HG03045 (cell line): Measurements from ENCODE around the gene PSAP.

ENCODE experiments used
- ATAC-seq: cut with Tn5 transposase; IDR thresholded peaks from one replicate; pipeline ENCODE4 v1.9.1; 2021; ENCODE audit warnings: mild to moderate bottlenecking, moderate library complexity; ENCODE audit not compliant: unreplicated experiment

Gene PSAP

GRCh38 chr10:71811351-71811750 is 39.7 kb downstream of the PSAP start:
- no peak for ATAC-seq

DNA sequence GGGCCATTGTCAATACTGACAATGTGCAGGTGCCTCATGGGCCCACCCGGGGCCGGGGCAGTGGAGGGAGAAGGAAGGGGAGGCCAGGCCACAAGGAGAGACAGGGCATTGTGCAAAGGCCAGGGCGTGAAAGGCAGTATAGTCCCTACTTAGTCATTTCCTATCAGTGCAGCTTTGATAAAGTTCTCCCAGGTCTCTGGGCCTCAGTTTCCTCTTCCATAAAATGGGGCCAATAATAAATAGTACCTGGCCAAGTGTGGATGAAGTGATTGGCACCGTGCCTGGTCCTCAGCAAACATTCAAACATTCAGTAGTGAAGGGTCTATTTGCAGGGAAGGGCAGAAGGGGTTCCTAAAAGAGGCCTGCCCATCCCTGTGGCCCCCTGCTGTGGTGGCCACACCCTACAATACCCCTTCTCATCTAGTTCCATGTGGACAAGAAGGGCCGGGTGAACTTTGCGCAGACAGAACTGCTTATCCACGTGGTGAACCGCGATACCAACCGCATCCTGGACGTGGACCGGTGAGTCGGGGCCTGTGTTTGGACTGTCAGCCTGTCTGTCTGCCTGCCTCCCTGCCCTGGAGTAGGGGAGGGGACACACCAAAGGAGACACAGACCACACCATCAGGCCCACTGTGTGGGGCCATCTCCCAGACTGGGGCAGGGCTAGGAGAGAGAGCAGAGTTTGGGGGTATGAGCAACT is 40.9 kb downstream of the PSAP start:
- no peak for ATAC-seq

- ATAC-seq: no peak
Observed at GRCh38 chr10:71809628-71810027, 41.4 kb downstream of the PSAP start.

GRCh38 chr10:71807557-71808510 is 43.2 kb downstream of the PSAP start:
- ATAC-seq: no peak

DNA sequence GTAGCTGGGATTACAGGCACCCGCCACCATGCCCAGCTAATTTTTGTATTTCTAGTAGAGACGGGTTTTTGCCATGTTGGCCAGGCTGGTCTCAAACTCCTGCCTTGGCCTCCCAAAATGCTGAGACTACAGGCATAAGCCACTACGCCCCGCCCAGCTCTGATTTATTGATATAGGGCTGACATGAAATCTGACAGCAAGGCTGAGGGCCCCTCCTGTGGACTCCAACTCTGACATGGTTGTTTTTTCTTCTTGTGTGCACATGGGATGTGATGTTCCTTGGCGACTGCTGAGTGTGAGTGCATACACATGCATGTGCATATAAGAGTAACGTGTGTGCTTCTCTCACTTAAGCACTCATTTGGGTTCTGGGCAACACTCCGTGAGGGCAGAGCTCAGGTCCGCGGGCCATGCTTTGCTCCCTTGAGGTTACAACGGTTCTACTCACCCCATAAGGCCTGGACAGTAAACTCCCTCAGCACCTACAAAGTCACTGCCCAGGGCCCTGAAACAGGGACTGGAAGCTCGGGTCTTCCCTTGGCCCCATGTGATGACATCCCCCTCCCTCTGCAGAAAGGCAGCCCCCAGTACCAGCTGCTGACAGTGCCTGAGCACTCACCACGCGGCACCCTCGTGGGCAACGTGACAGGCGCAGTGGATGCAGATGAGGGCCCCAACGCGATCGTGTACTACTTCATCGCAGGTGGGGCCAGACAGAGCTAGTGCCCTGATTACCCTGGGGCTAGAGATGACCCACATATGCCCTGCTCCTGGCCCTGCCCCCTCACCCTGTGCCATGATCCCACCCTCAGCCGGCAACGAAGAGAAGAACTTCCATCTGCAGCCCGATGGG is 44.1 kb downstream of the PSAP start:
- no peak for ATAC-seq

- ATAC-seq: no peak
Observed at GRCh38 chr10:71805776-71806703, 45.0 kb downstream of the PSAP start.

DNA sequence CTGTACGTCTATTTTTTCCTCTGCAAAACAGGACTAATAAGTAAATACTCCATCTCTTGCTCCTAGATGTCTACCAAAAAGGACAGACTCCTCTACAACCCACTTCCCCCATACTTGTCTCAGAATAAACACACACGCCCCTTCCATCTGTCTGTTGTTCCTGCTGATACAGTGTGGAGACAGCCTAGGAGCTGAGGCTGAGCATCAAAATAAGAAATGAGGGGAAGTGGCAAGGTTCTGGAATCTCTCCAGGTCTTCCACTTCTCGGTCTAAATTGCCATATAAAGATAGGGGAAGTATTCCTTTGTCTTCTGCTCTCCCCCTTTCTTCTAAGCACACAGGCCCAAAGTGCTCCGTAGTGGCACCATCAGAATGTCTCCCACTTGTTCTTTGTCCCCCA is 47.0 kb downstream of the PSAP start:
- no peak for ATAC-seq

DNA sequence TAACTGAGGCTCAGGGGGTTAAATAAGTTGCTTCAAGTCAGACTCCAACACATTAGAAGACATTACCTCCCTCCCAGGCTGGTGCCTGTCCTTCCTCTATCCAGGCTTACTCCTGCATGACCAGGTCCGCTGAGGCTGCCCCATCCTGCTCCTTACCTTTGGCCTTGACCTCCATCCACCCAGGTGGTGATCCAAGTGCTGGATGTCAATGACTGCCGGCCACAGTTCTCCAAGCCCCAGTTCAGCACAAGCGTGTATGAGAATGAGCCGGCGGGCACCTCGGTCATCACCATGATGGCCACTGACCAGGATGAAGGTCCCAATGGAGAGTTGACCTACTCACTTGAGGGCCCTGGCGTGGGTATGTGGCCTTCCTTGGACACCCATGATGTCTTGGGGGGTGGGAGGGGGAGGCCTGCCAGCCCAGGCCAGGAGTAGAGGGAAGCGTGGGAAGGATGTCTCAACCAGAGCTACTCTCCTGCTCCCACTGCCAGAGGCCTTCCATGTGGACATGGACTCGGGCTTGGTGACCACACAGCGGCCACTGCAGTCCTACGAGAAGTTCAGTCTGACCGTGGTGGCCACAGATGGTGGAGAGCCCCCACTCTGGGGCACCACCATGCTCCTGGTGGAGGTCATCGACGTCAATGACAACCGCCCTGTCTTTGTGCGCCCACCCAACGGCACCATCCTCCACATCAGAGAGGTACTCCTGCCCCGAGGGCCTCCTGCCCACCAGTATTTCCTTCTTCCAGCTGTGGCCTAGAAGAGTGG is 48.1 kb downstream of the PSAP start:
- ATAC-seq: no peak

DNA sequence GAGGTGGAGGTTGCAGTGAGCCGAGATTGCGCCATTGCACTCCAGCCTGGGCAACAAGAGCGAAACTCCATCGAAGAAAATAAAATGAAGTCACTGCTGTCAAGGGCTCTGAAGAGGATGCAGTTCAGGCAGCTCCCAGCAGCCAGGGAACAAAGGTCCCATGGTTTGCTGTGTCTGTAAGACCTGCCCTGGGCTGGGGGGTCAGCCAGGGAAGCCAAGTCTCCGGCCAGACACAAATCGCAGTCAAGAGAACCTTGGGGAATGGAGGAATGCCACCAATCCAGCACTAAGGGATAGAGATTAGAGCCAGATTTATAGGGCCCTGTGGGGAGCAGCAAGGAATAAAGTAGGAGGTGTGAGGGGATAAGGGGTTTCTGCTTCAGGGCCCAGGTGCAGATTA is 48.8 kb downstream of the PSAP start:
- no peak for ATAC-seq

GRCh38 chr10:71801361-71801760 is 49.7 kb downstream of the PSAP start:
- peak; percentile 79 for ATAC-seq

GRCh38 chr10:71799608-71800453 is 51.2 kb downstream of the PSAP start:
- no peak for ATAC-seq

DNA sequence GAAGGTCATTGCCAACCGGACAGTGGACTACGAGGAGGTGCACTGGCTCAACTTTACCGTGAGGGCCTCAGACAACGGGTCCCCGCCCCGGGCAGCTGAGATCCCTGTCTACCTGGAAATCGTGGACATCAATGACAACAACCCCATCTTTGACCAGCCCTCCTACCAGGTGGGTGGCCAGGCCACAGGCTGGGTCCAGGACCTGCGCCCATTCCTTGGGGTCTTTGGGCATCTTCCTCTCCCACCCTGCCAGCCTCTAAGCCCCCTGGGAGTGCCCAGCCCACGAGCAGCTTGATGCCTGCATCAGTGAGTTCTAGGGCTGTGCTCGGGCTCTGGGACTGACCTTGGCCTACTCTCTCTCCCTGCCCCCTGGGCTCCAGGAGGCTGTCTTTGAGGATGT is 51.9 kb downstream of the PSAP start:
- ATAC-seq: no peak

DNA sequence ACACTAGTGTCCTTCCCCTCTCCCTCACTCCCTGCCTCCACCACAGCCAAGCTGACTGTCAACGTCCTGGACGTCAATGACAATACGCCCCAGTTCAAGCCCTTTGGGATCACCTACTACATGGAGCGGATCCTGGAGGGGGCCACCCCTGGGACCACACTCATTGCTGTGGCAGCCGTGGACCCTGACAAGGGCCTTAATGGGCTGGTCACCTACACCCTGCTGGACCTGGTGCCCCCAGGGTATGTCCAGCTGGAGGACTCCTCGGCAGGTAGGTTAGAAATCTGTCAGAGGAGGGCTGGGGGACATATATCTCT is 52.8 kb downstream of the PSAP start:
- no peak for ATAC-seq

GRCh38 chr10:71797533-71798307 is 53.3 kb downstream of the PSAP start:
- ATAC-seq: no peak

GRCh38 chr10:71796749-71797405 is 54.2 kb downstream of the PSAP start:
- no peak for ATAC-seq

- ATAC-seq: no peak
Observed at GRCh38 chr10:71795248-71795647, 55.8 kb downstream of the PSAP start.

DNA sequence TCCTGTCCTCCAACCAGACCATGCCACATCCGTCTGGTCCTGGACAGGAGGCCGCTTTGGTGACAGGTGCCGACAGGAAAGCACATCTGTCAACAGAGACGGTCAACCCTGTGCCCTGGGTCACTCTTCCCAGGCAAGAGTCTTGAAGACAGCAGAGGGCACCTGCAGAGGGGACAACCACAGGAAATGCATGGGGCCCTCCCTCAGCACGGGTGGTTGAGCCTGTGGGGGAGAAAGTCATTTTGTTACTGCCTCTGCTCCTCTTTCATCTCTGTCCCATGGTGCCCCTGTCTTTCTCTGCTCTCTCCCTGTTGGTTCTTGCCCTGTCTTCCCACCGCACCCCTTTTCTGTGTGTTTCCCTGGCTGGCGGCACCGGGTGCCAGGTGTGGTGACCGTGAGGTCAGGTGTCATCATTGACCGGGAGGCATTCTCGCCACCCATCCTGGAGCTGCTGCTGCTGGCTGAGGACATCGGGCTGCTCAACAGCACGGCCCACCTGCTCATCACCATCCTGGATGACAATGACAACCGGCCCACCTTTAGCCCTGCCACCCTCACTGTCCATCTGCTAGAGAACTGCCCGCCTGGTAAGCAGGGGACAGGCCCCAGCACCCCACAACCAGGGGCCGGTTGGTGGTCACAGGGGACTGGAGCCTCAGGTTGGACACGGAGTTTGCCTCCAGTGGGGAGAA is 60.2 kb downstream of the PSAP start:
- no peak for ATAC-seq
